SK-N-SH (cell line): Measurements from ENCODE around the gene HS3ST1.

Source experiments
- CTCF ChIP-seq: fragments of 200-600 bp; sonication (generic); IDR thresholded peaks from 2 replicates; pipeline ENCODE4 v1.6.1; 2017; ENCODE audit warnings: antibody characterized with exemption, mild to moderate bottlenecking, moderate library complexity
- EP300 ChIP-seq, 2 experiments: IDR thresholded peaks; 2 replicates each; pipeline versions ENCODE4 v1.4.0 to v1.6.1; 2012; ENCODE audit warnings: borderline replicate concordance in 1 of 2, low read depth in 1 of 2, low read length in 1 of 2
- FOXM1 ChIP-seq: IDR thresholded peaks from 2 replicates; pipeline ENCODE4 v1.4.0; 2012; ENCODE audit warnings: low read depth, mild to moderate bottlenecking
- JUND ChIP-seq: IDR thresholded peaks from 2 replicates; pipeline ENCODE4 v1.4.0; 2012
- MAX ChIP-seq: IDR thresholded peaks from 2 replicates; pipeline ENCODE4 v1.4.0; 2012; ENCODE audit warnings: low read depth
- NFIC ChIP-seq: IDR thresholded peaks from 2 replicates; pipeline ENCODE4 v1.4.0; 2012; ENCODE audit warnings: borderline replicate concordance
- NRF1 ChIP-seq: IDR thresholded peaks from 2 replicates; pipeline ENCODE4 v1.6.1; 2012; ENCODE audit warnings: low read depth, mild to moderate bottlenecking, low read length
- POLR2AphosphoS5 ChIP-seq: IDR thresholded peaks from 2 replicates; pipeline ENCODE4 v1.6.1; 2012; ENCODE audit warnings: low read depth, low read length
- RCOR1 ChIP-seq: fragments of 150-350 bp; IDR thresholded peaks from 2 replicates; pipeline ENCODE4 v1.6.1; 2017; ENCODE audit warnings: antibody characterized with exemption, low read length
- REST ChIP-seq: IDR thresholded peaks from 2 replicates; pipeline ENCODE4 v1.6.1; 2012; ENCODE audit warnings: mild to moderate bottlenecking, low read depth, low read length, moderate library complexity
- SMC3 ChIP-seq: IDR thresholded peaks from 2 replicates; pipeline ENCODE4 v1.6.1; 2012; ENCODE audit warnings: low read depth, low read length, improper control_type of control experiment
- USF1 ChIP-seq: IDR thresholded peaks from 2 replicates; pipeline ENCODE4 v1.4.0; 2012; ENCODE audit warnings: low read depth, borderline replicate concordance
- USF2 ChIP-seq: fragments of 150-350 bp; IDR thresholded peaks from 2 replicates; pipeline ENCODE4 v1.6.1; 2017; ENCODE audit warnings: antibody characterized with exemption, low read length, low read depth, borderline replicate concordance
- YY1 ChIP-seq: IDR thresholded peaks from 2 replicates; pipeline ENCODE4 v1.4.0; 2012; ENCODE audit warnings: low read depth, mild to moderate bottlenecking

- TF ChIP-seq CTCF, result no peak
- TF ChIP-seq USF2, result no peak
- no peak for TF ChIP-seq NRF1
- no peak for TF ChIP-seq POLR2AphosphoS5
- no peak for TF ChIP-seq RCOR1
- no peak for TF ChIP-seq EP300 (IDR thresholded peaks at IDR 0.05; ENCODE audit: borderline replicate concordance in 1 of 2, low read depth in 1 of 2, low read length in 1 of 2)
- no peak for TF ChIP-seq JUND
- TF ChIP-seq SMC3, result no peak
- no peak for TF ChIP-seq FOXM1
- no peak for TF ChIP-seq YY1
- TF ChIP-seq REST, result no peak
- TF ChIP-seq USF1, result no peak
- no peak for TF ChIP-seq MAX
- no peak for TF ChIP-seq NFIC
Observed at GRCh38 chr4:11439836-11440235, 11.1 kb upstream of the HS3ST1 start.
